Femur (tissue), 1 donor: ENCODE measurements around the gene ATAD3C.
A peak's percentile ranks its signal among the peaks of the same experiment; 100 is the strongest.
"Not testable (repeated sequence)": the region's sequence is repeated elsewhere in the genome, so short reads cannot be mapped to it uniquely, and the experiment has no call there.

Source experiments
- DNase-seq: peaks from one replicate; pipeline ENCODE4 v3.0.0-alpha.2; 2017

Gene ATAD3C

GRCh38 chr1:1419363-1419812 lies 30.1 kb upstream of the ATAD3C start:
- DNase-seq, result no peak

DNA sequence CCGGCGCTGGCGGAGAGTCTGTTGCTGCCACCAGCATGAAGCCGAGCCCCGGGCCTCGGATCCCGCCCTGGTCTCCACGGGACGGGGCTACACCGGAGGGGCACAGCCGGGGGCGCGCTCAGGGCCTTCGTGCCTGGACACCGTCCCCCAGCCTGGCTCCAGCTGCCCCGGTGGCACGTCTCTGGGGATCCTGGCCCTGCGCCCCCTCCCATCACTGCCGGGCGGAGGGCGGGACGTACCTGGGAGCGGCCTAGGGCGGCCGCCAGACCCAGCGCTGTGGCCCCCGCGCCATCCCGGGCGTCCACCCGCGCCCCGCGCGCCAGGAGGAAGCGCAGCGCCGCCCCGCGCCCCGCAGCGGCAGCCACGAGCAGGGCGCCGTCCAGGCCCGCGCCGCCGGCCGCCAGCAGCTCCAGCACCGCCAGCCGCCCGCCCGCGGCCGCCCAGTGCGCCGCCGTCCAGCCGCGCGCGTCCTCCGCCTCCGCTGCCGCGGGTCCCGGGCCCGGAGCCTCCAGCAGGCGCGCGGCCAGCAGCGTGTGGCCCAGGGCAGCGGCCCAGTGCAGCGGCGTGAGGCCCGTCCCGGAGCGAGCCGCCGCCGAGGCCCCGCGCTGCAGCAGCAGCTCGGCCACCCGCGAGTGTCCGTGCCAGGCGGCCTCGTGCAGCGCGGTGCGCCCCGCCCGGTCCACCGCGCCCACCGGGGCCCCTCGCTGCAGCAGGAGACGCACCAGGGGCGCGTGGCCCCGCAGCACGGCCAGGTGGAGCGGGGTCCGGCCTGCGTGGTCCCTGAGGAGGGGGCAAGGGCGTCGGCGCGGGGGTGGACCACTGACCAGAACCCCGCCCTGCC lies 29.5 kb upstream of the ATAD3C start:
- peak; percentile 44 for DNase-seq

GRCh38 chr1:1420654-1421141 lies 28.8 kb upstream of the ATAD3C start:
- DNase-seq, result peak; percentile 28

DNA sequence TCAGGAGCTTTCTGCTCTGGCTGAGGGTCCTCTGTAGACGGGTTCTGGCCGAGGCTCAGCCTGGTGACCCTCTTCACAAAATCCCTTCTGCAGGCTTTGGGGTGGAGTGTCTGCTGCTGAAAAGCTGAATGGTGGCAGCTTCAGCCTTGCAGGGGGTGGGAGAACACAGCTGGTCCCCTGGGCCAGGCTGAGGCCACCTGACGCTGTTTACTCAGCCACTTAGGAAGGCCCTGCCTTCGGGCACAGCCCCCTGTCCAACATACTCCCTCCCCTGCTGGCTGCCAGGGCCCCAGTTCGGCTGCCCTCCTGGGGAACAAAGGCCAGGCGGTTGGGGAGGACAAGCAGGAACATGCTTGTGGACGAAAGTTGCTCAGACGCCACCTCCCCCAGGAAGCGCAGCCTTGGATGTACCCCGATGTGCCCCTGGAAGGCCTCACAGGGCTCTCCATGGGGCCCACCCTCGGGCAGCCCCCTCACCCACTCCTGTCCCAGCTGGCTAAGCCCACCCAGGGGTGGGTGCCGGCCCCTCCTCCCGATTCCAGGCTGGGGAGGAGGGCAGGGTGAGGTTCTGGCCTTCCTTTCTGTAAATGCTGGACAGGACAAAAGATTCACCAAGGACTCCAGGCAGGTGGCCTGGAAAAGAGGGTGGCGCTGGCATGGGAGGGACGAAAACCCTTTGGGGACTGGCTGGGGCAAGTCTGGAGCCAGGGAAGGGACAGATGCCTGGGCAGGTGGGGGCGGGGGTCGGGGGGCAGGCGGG lies 28.2 kb upstream of the ATAD3C start, which contains the start of gene ANKRD65:
ANKRD65 (minus strand) TSS at position 130 of the 760 bp plus-strand sequence. CDS start 271 bp downstream, outside the sequence.
- DNase-seq, result no peak

DNA sequence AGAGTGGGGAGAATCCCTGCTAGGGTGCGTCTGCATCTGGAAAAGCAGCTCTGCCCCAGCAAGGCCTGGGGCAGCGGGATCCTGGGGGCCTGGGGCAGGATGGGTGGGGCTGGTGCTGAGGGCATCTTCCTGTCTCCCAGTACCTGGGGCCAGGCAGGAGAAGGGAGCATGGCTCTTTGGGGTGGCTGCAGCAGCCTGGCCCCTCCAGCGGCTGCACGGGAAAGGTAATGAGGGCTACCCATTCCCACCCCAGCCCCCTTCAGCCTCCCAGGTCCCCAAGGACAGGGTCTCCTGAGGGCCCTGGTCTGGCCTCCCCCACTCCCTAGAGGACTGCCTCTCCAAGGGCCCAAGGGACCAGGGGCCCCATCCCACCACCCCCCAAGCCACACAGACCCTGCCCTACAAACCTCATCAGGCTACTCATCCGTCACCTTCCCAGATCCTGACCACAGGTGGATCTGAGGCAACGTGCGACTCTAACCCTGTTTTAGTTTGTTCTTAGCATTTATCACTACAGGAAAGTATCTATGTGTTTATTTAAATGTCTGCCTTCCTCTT lies 27.5 kb upstream of the ATAD3C start:
- DNase-seq, result no peak

GRCh38 chr1:1422465-1423244 lies 26.8 kb upstream of the ATAD3C start:
- DNase-seq, result peak; percentile 45

- no peak for DNase-seq
These were observed 26.3 kb upstream of the ATAD3C start for GRCh38 chr1:1423245-1423597.

DNA sequence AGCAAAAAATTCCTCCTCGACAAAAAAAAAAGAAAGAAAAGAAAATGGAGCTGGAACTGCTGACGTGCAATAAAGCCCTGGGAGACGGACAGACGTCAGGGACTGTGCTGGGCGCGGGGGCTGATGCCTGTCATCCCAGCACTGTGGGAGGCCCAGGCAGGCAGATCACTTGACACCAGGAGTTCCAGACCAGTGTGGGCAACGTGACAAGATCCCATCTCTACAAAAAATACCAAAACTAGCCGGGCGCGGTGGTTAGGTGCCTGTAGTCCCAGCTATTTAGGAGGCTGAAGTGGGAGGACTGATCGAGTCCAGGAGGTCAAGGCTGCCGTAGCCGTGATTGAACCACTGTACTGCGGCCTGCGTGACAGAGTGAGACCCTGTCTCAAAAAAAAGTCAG lies 24.8 kb upstream of the ATAD3C start:
- no peak for DNase-seq

GRCh38 chr1:1425426-1425752 lies 24.1 kb upstream of the ATAD3C start:
- no peak for DNase-seq

DNA sequence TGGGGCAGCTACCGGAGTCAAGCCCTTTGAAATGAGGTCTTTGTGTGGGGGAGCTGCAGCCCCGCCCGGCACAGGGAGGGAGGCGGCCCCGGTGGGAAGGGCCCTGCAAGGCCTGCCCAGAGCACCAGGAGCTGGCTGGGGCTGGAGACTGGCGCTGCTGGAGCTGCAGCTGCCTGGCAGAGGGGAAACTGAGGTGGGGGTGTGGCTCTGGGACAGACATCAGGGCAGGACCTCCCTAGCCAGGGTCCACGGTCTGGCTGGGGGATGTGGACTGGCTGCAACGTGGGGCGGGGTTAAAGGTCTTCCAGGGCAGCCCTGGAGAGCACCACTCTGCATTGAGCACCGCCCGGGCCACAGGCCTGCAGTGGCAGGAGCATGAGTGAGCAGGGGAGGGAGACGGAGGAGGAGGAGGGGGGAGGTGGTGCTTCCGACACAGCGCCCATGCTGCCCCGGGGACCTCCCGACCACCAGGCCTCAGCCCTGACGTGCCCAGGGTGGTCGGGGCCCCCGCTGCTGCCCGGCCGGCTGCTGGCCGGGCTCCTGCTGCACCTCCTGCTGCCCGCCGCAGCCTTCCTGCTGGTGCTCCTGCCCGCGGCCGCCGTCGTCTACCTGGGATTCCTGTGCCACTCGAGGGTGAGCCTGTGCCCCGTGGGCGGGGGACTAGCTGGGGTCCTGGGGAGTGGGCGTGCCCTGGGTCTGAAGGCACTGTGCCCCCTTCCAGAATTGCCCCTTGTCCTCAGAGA lies 23.6 kb upstream of the ATAD3C start:
- peak; percentile 25 for DNase-seq

GRCh38 chr1:1426496-1427105 lies 22.9 kb upstream of the ATAD3C start:
- DNase-seq, result peak; percentile 34

GRCh38 chr1:1427106-1427819 lies 22.2 kb upstream of the ATAD3C start:
- peak; percentile 60 for DNase-seq

- peak; percentile 26 for DNase-seq
These were observed 21.7 kb upstream of the ATAD3C start for GRCh38 chr1:1427820-1428148.

GRCh38 chr1:1428174-1428573 lies 21.3 kb upstream of the ATAD3C start:
- DNase-seq, result no peak

DNA sequence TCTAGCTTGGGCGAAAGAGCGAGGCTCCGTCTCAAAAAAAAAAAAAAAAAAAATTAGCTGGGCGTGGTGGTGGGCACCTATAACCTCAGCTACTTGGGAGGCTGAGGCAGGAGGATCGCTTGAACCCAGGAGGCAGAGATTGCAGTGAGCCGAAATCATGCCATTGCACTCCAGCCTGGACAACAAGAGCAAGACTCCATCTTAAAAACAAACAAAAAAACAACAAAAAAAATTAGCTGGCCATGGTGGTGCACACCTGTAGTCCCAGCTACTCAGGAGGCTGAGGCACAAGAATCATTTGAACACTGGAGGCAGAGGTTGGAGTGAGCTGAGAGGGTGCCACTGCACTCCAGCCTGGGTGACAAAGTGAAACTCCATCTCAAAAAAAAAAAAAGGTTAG lies 20.5 kb upstream of the ATAD3C start:
- not testable (repeated sequence) for DNase-seq

- DNase-seq, result peak; percentile 46
These were observed 19.8 kb upstream of the ATAD3C start for GRCh38 chr1:1429671-1430073.

GRCh38 chr1:1430114-1430982 lies 19.1 kb upstream of the ATAD3C start:
- DNase-seq, result peak; percentile 87

DNA sequence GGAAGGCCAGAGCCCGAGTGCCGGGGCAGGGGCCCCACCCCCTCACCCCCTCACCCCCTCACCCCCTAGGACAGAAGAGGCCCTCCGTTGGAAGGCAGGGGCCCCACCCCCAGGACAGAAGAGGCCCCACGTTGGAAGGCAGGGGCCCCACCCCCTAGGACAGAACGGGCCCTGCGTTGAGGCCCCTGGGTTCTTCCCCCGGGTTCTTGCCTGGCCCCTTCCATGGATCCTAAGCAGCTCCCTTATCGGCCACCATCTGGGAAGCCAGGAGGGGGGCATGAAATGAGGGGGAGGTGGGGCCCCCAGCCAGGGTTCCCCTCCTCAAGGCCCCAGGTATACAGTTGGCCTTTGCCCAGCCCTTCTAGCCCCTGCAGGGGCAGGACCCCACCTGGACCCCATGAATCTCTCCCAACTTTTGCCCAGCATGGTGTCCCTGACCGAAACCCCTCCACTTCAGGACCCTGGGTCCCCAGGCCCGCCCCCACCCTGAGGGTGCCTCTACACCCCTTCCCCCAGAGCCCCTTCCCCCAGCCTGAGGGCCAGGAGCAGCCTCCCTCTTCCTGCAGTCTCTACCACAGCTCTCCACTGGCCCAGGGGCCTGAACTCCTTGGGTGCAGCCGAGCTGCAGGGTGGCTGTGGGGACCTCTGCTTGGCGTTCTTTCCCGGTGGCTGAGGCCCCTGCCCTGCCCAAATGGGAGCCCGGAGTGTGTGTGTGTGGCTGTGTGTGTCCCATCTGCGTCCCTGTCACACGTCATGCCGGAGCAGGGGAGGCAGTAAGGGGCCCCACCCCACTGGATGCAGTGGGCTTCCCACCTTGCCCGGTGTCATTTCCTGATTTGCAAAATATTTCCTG lies 18.3 kb upstream of the ATAD3C start:
- no peak for DNase-seq

GRCh38 chr1:1431845-1432273 lies 17.6 kb upstream of the ATAD3C start:
- DNase-seq, result peak; percentile 74
